ENCODE measurements around the gene SMARCA4. TPM values are rescaled to one million over a fixed set of nuclear protein-coding genes. Genes with fewer than 3 reads are reported as not detected.

The SMARCA4 gene
- total RNA-seq, 1 experiment from 2014 or later: 154 TPM

DNA sequence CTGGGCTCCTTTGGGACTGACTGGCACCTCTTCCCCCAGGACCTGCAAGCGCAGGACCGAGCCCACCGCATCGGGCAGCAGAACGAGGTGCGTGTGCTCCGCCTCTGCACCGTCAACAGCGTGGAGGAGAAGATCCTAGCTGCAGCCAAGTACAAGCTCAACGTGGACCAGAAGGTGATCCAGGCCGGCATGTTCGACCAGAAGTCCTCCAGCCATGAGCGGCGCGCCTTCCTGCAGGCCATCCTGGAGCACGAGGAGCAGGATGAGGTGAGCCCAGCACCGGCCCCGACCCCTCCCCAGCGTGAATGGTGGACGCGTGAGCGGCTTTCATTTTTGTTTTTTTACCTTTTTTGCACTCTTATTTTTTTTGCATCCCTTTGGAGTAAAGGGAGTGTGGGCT, 72.4 kb downstream of the SMARCA4 start:
- DNase-seq (ENCODE audit: low spot score): no peak

DNA sequence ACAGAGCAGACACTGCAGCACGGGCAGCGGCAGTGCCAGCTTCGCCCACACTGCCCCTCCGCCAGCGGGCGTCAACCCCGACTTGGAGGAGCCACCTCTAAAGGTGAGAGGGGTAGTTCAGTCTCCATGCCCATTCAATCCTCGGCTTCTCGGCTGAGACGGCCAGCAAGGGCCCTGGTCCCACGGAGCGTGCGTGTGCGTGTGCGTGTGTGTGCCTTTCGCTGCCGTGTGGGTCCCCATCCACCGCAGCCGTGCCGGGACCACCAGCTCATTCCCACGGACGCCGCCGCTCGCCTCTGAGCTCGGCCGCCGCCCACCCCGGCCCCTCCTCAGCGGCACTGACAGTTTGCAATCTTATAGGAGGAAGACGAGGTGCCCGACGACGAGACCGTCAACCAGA, 72.9 kb downstream of the SMARCA4 start:
- no peak for DNase-seq (ENCODE audit: low spot score)

DNA sequence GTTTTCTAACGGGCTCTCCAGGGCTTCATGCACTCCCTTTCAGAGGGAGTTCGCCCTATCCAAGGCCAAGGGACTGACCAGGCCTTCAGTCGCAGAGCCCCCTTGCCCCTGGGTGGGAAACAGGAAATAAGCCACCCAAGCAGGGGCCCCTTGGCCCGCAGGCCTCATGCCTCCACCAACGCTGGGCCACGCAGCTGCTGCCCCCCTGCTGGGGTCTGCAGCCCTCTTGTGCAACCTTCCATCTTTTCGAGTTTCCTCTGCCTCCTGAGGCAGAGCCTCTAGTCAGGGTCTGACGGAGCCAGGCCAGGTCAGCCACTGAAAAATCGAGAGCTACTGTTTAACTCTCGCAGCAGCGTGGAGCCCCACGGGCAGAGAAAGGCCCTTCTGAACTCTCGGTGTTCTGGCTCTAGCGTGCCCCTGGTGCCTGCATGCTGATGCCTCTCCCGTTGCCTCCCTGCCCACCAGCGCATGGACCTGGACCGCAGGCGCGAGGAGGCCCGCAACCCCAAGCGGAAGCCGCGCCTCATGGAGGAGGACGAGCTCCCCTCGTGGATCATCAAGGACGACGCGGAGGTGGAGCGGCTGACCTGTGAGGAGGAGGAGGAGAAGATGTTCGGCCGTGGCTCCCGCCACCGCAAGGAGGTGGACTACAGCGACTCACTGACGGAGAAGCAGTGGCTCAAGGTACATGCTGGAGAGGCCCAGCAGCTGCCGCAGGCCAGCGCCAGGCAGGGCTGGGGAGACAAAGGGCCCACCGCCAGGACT, 73.8 kb downstream of the SMARCA4 start:
- no peak for DNase-seq (ENCODE audit: low spot score)

DNA sequence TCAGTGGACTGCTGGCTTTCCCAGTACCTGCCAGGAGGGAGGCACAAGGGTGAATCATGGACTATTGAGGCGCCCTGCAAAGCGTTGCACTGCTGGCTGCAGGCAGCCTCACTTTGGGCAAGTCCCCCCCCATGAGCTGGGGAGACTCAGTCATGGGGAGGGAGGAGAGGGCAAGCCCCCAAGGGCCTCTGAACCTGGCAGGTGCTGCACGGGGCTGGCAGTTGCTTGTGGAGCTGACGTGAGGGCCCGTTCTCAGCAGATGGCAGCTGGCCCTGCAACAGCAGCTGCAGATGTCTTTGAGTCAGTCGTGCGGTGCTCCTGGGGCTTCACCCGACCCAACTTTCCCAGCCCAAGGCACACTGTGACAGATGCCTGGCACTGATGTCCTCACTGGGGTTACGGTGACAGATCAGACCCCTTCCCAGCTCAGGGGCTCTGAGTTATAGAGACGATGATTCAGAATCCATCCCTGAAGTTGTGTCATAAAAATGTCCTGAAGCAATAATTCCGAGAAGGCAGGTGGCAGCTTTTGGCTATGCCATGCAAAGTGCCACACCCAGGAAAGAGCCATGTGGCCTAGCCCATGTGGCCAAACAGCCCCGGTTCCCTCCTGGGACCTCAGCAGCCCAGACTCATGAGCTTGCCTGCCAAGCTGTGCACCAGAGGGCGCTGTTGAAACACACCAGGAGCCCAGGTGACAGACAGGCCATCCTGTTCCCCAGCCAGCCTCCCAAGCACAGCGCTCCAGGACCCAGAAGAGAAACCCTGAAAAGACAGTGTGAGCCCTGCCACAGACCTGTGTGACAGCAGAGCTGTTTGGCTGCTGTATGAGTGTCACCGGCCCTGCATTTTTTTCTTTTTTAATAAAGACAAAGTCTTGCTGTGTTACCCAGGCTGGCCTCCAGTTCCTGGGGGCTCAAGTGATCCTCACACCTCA, 74.9 kb downstream of the SMARCA4 start:
- peak; percentile 90 for DNase-seq (ENCODE audit: low spot score)

DNA sequence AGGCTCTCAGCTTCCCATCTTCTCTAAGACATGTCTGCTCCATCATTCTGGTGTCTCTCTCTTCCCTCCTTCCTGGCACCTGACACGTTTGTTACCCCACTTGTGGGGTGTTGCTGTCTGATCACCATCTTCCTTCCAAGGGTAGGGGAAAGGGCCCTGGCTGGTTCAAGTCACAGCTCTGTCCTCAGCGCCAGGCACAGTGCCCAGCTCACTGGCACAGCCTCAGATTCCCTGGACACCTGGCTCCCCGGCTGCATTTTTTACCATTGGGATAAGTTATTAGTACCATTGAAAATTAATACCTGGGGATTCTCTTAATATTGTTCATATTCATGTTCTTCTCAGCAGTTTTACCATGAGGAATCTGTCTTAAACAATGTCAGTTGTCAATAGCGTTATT, 77.7 kb downstream of the SMARCA4 start:
- no peak for DNase-seq (ENCODE audit: low spot score)

DNA sequence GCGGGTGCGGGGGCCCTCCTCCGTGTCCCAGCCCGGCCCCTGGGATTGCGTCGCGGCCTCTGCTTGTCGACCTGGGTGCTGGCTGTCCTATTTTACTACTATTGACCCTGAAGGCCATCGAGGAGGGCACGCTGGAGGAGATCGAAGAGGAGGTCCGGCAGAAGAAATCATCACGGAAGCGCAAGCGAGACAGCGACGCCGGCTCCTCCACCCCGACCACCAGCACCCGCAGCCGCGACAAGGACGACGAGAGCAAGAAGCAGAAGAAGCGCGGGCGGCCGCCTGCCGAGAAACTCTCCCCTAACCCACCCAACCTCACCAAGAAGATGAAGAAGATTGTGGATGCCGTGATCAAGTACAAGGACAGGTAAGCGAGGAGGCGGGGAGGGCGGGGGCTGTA, 80.4 kb downstream of the SMARCA4 start:
- no peak for DNase-seq (ENCODE audit: low spot score)

DNA sequence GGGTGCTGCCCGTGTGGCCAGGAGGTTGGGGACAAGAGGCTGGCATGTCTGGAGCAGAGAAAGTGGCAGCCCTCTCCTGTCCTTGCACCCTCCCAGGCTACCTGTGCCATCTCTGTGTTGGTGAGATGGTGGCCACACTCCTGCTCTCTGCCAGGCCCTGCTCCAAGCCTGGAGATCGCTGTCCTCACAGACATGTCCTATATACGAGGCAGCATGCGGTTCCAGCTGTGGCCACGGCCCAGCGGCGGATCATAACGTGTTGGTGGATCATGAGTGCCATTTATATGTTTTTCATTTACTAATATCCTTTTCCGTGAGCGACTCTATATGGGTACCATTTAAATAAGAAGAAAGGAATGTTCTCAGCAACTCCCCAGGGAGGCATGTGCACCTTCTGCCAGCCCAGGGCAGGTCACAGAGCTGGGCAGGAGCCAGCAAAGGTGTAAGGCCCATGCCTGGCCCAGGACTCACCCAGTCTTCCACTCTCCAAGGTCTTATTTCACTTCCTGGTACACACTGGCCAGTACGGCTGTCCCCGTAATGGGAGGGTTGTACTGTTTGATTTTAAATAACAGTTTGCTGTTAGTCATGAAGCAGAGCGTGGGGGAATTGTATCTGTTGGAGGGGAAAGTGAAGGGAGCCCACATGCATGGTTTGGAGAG, 81.3 kb downstream of the SMARCA4 start:
- DNase-seq (ENCODE audit: low spot score): peak; percentile 54

DNA sequence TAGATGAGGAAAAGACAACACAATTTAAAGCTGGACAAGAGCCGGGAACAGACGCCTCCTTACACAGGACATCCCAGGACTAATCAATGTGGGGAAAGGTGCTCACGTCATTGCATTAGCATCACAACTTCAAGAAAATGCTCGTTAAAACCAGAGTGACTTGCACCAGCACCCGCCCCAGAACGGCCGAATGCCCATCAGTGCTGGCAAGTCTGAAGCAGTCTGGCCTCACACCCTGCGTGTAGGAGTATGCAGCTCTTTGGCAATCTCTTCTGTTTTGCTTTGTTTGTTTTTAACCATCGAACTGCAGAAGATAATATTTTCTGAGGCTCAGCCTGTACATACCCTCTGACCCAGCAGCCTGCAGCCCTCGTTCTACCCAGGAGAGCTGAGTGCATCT, 83.6 kb downstream of the SMARCA4 start:
- no peak for DNase-seq (ENCODE audit: low spot score)

DNA sequence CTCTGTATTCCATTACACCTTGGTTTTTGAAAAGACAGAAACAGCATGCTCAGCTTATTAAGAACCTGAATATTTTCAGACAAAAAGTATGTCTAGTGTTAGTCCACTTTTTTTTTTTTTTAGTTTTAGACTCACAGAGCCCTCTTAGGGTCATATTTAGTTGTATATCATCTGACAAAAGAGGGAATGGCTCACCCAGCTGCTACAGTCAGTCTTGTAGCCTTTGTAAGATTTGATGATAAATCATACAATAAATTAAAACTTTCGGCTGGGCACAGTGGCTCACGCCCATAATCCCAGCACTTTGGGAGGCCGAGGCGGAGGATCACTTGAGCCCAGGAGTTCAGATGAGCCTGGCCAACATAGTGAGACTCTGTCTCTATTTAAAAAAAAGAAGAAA, 84.7 kb downstream of the SMARCA4 start:
- no peak for DNase-seq (ENCODE audit: low spot score)

DNA sequence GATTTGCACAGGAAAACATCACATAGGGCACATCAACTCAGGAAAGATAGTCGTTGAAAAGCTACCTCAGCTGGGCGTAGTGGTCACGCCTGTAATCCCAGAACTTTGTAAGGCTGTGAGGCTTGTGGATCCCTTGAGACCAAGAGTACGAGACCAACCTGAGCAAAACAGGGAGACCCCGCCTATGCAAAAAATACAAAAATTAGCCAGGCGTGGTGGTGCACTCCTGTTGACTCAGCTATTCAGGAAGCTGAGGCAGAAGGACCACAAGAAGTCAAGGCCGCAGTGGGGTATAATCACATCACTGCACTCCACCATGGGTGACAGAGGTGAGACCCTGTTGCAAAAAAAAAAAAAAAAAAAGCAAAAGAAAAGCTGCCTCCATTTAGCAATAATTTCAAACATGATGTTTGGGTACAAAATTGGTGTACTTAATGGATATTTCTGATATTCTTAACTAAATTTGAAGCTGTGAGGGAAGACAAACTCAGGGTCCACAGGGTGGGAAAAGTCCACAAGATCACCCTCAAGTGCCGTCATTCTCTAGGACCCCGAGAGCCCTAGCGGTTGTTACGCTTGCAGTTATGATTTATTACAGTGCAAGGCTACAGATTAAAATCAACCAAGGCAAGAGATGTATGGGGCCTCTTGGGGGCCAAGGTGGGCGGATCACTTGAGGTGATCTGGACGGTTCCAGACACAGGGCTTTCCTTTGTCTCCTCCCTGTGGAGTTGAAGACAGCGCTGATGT, 86.0 kb downstream of the SMARCA4 start:
- no peak for DNase-seq (ENCODE audit: low spot score)

DNA sequence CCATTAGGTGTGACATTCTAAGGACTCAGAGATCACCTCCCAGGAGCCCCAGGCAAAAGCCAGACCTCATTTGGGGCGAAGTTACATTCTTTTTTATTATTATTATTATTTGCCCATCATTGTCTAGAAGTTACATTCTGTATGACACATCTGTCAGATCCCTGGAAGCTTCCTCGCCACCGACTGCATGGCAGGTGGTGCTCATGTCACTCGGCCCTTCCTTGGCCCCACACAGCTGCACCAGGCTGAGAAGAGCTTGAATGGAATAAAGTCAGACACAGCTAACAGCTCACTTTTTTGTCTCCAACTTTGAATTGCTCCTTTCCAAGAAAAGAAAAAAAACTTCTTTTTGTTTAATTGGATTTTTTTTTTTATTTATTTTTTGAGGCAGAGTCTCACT, 87.0 kb downstream of the SMARCA4 start:
- DNase-seq (ENCODE audit: low spot score): no peak

DNA sequence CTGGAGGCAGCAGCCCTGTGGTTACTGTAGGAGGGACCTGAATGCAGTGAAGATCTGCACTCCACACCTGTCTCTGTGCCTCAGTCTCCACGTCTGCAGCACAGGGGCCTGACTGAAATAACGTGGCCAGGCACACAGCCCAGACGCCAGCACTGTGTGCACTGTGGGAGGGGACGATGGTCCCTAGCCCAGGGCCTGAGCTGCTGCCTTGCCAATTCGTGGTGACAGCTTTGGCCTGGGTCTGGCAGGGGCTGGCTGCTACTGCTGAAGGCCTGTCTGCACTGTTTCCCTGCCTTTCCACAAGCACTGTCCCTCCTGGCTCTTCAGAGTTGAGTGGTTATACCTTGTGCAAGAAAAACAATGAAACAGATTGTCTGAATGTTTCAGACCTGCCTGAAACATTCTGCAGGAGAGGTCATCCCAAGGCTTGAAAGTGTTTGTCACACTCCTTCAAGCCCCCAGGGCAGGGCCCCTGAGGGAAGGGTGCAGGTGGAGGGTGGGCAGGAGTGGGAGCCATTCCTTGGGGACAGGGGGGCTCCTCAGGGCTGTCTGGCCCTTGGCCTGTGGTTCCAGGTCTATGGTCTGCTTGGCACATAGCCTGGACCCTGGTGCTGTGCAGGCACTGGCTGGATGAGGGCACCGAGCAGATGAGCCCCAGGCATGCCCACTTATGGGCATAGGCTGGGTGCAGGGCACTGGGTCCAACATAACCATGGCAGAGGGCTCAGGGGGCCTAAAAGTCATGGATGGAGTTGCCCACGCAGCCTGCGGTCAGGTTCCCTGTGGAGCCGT, 89.7 kb downstream of the SMARCA4 start:
- no peak for DNase-seq (ENCODE audit: low spot score)

DNA sequence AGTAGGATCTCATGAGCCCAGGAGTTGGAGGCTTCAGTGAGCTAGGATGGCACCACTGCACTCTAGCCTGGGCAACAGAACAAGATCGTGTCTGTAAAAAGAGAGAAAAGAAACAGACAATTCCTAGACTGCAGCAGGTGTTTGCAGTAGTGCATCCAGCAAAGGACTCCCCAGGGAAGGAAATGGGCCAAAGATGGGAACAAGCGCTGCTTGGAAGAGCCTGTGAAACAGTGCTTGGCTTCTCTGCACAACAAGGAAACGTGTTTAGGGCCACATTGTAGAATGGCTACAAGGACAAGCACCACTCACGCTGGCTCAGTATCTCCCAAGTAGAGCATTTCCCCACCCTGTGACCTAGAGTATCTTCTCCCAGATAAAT, 93.0 kb downstream of the SMARCA4 start:
- no peak for DNase-seq (ENCODE audit: low spot score)

DNA sequence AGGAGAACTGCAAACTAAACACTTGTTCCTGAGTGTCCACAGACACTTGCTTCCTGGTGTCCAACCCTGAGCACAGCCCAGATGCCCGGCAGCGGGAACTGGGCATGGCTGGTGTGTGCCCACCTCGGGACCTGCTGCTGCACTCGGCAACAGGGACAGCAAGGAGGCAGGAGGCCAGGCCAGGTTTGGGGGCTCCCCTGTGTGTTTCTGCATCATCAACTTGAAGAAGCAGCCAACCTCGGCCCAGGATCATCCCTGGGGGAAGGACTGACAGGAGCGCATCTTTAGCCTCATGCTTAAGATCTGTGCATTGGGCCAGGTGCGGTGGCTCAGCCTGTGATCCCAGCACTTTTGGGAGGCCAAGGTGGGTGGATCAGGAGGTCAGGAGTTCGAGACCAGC, 93.4 kb downstream of the SMARCA4 start:
- DNase-seq (ENCODE audit: low spot score): no peak

DNA sequence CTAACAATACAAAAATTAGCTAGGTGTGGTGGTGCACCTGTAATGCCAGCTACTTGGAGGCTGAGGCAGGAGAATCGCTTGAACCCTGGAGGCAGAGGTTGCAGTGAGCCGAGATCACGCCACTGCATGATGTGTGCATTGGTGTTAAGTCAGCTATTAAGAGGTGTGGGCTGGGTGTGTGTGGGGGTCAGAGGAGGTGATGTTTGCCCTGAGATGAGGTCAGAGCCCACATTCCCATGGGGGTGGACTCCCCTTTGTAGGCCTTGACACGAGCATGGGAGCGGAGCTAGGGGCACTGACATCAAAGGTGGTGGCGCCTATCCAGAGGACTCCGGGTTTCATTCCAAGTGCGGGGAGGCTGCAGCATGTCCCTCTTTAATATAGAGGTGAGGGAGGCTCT, 93.8 kb downstream of the SMARCA4 start:
- no peak for DNase-seq (ENCODE audit: low spot score)

DNA sequence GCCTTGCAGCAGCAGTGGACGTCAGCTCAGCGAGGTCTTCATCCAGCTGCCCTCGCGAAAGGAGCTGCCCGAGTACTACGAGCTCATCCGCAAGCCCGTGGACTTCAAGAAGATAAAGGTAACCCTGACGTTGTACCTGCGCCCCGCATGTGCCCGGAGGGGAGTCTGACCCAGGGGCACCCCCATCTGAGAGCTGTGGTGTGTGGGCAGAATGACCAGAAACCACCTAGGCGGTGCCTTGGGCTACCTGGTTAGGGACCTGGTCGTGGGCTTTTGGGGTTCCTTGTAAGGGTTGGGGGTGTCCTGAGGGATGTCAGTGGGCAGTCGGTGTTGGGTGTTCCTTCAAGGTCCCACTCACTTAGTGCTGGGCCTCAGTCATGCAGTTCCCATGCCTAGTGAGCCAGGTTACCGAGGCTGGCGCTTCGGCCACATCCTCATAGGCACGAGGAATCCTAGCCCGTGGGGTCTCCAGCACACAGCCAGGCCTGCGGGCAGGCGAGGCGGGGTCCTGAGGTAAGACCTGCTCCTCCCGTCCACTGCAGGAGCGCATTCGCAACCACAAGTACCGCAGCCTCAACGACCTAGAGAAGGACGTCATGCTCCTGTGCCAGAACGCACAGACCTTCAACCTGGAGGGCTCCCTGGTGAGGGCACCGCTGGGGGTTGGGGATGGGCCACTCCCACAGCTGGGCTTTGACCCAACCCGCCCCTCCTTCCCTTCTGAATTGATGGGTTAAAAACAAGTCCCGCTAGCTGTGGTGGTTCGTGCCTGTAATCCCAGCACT, 97.6 kb downstream of the SMARCA4 start:
- no peak for DNase-seq (ENCODE audit: low spot score)

DNA sequence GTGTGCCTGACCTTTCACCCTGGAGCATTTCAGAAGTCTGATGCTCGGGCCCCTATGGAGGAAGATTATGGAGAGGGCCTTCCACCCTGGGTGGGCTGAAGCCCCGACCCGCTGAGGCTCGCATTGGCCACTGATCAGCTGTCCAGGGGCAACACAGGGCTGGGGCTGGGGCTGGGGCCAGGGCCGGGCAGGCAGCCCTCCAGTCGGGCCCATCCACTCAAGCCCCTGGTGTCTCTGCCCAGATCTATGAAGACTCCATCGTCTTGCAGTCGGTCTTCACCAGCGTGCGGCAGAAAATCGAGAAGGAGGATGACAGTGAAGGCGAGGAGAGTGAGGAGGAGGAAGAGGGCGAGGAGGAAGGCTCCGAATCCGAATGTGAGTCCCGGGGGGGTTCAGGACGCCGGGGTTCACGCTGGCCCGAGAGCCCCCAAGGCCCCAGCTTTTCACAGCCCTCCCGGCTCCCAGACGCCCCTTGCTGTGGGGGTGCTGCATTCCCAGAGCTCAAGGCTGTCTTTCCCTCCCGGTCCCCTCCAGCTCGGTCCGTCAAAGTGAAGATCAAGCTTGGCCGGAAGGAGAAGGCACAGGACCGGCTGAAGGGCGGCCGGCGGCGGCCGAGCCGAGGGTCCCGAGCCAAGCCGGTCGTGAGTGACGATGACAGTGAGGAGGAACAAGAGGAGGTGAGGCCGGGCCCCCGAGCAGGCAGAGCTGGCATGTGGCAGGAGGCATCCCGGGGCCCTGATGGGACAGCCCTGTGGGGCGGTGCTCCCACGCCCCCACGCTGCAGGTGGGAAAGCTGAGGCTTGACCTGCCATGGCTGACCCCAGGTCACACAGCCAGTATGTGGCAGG, 98.9 kb downstream of the SMARCA4 start:
- no peak for DNase-seq (ENCODE audit: low spot score)

DNA sequence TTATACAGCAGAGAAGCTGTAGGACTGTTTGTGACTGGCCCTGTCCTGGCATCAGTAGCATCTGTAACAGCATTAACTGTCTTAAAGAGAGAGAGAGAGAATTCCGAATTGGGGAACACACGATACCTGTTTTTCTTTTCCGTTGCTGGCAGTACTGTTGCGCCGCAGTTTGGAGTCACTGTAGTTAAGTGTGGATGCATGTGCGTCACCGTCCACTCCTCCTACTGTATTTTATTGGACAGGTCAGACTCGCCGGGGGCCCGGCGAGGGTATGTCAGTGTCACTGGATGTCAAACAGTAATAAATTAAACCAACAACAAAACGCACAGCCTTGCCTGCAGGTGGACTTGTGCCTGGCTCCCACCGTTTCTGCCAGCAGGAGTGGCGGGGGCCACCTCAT, 101.1 kb downstream of the SMARCA4 start:
- no peak for DNase-seq (ENCODE audit: low spot score)

DNA sequence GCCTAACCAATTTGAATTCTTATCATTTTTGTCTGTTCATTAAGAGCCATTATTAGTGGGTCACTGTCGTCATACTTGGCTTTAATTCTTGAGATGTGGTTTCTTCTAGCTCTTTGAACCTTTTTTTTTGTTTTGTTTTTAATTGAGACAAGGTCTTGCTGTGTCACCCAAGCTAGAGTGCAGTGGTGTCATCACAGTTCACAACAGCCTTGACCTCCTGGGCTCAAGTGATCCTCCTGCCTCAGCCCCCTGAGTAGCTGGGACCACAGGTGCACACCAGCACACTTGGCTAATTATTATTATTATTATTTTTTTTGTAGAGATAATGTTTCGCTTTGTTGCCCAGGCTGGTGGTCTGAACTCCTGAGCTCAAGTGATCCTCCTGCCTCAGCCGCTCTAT, 102.6 kb downstream of the SMARCA4 start:
- DNase-seq (ENCODE audit: low spot score): no peak
